Vagina (tissue), 2 donors: ENCODE results near the gene SAMD1.

Experiments
- CTCF ChIP-seq, 3 experiments: fragments of 450-650 bp in 2 of 3; fragments of 200-600 bp in 1 of 3; sonication (generic) in 1 of 3; IDR thresholded peaks; one replicate each; pipeline ENCODE4 v1.5.1; 2017 to 2019; ENCODE audit warnings: antibody characterized with exemption in 3 of 3, mild to moderate bottlenecking in 2 of 3, moderate library complexity in 2 of 3
- POLR2AphosphoS5 ChIP-seq, 2 donors: sonication (generic); formaldehyde crosslinking; IDR thresholded peaks; one replicate each; pipeline ENCODE4 v1.9.0; 2017; ENCODE audit warnings: antibody characterized with exemption in 2 of 2, mild to moderate bottlenecking in 2 of 2, low read depth in 1 of 2; ENCODE audit not compliant: insufficient read depth in 1 of 2

- TF ChIP-seq POLR2AphosphoS5 (IDR thresholded peaks at IDR 0.05; ENCODE audit: insufficient read depth in 1 of 2, low read depth in 1 of 2) (peak; percentile 95 to 100), CTCF (IDR thresholded peaks at IDR 0.05) (peak in 2 of 3 experiments; percentile 7 to 26)
These were observed 9.4 kb downstream of the SAMD1 start for GRCh38 chr19:14080887-14081796.
